NCI-H2107 (cell line): ENCODE results near the gene MRPS30.
"Not testable (repeated sequence)": the region's sequence is repeated elsewhere in the genome, so short reads cannot be mapped to it uniquely, and the experiment has no call there.

Source experiments
- DNase-seq: peaks from one replicate; lab custom pipeline; 2025; lab: John Stamatoyannopoulos, UW

MRPS30 gene

DNA sequence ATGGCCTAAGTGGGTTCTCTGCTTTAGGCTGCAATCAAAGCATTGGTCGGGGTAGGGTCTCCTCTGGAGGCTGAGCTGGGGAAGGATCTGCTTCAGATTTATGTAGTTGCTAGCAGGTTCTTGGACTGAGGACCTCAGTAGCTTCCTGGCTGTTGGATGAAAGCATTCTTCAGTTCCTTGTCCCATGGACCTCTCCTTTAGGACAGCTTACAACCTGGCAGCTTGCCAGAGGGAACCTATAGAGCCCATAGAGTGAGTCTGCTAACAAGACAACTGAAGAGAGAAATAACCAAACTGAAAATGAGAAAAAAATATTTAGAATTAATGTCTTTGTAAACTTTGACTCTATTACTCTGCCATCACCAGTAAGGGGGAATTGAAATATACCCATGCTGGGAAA, 12.4 kb downstream of the MRPS30 start:
- no peak for DNase-seq

DNA sequence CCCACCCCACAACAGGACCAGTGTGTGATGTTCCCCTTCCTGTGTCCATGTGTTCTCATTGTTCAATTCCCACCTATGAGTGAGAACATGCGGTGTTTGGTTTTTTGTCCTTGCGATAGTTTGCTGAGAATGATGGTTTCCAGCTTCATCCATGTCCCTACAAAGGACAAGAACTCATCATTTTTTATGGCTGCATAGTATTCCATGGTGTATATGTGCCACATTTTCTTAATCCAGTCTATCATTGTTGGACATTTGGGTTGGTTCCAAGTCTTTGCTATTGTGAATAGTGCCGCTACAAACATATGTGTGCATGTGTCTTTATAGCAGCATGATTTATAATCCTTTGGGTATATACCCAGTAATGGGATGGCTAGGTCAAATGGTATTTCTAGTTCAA, 15.9 kb downstream of the MRPS30 start:
- not testable (repeated sequence) for DNase-seq

DNA sequence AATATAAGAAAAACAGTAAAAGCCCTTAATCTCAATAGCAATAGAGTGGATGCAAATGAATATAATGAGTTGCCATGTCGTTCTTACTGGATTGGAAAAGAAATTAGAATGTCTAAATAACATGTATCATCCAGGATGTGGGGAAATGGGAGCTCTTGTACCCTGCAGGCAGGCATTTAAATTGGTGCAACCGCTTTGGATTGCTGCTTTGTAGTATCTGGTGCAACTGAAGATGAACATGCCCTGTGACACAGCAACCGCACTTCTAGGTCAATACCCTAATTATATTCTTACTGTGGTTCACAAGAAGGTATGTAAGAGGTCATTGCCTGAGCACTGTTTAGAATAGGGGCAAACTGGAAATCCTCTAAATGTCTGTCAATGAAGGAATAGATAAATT, 18.9 kb downstream of the MRPS30 start:
- DNase-seq, result no peak

DNA sequence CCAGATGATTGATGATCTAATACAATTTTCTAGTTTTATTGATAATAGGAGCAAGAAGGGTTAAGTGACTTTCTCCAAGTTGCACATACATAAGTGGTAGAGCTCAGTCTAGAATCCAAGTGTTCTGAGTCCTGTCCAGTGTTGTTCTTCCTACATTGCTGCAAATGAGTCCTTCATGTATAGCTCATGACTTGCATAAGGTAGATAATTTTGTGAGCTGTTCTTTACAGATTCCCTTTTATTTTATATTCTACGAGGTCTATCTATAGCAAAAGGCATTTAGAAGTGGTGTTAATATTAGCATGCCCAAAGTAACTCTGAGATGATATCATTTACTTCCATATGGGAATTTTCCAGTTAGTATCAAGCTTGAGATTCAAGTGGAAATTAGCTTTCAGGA, 20.0 kb downstream of the MRPS30 start:
- DNase-seq, result no peak

DNA sequence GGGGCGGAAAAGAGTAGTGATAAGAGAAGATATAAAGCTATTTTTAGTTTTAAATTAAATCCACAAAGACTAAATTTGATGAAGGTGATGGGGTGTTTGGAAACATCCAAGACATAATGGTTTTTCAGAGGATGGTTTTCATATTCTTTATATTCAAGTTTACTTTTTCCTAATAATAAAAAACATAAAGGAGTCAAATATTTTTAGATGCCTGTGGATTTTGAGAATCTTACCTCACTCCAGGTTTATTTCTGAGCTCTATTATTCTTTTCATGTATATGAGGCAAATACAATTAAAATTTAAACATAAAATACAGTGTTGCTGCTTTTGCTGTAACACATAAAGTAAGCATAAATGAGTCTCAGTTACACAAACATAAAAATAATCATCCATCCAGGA, 22.2 kb downstream of the MRPS30 start:
- no peak for DNase-seq

DNA sequence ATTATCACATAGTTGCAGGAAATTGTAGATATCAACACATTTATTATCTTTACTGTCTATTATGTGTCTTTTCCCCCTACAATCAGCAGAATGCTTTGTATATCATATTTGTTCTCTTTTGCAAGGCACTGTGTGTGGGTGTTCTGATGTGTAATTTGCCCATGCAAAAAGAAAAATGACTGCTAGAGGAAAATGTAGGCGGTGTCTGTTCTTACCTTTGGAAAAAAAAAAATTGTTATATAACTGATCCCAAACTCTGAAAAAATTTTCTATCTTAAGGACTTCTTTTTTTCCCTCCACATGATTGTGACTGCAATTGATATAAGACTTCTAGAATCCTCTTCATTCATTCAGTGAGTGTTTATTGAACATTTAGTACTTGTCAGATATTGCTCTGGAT, 24.5 kb downstream of the MRPS30 start:
- DNase-seq, result no peak

DNA sequence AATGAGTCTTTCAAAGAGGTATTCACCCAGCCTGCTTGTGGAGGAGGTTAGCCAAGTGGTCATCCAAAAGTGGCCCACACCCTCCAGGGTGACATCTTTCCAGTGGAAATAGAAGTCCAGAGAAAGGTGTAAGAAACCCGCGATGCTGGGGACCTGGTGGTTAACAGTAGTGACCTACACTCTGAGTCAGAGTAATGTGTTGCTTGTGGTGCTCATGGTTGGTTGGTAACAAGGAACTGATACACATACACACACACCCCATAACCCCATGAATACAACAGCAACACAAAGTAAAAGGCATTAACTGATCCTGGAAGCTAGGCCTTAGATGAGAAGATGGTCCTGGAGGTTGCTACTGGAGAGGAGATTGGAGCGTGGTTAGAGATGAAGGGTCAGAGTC, 26.9 kb downstream of the MRPS30 start:
- DNase-seq, result no peak

DNA sequence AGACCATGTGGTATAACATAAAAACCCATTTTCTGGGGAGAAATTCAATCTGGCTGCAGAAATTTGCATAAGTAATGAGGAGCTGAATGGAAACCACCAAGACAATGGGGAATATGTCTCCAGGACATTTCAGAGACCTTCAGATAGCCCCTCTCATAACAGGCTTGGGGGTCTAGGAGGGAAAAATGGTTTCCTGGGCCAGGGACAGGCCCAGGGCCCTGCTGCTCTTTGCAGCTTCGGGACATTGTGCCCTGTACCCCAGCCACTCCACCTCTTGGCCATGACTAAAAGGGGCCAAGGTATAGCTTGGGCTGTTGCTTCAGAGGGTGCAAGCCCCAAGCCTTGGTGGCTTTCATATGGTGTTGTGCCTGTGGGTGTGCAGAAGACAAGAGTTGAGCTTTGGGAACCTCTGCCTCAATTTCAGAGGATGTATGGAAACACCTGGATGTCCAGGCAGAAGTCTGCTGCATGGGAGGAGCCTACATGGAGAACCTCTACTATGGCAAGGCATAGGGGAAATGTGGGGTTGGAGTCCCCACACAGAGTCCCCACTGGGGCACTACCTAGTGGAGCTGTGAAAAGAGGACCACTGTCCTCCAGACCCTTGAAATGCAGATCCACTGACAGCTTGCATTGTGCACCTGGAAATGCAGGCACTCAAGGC, 30.4 kb downstream of the MRPS30 start:
- DNase-seq, result no peak

DNA sequence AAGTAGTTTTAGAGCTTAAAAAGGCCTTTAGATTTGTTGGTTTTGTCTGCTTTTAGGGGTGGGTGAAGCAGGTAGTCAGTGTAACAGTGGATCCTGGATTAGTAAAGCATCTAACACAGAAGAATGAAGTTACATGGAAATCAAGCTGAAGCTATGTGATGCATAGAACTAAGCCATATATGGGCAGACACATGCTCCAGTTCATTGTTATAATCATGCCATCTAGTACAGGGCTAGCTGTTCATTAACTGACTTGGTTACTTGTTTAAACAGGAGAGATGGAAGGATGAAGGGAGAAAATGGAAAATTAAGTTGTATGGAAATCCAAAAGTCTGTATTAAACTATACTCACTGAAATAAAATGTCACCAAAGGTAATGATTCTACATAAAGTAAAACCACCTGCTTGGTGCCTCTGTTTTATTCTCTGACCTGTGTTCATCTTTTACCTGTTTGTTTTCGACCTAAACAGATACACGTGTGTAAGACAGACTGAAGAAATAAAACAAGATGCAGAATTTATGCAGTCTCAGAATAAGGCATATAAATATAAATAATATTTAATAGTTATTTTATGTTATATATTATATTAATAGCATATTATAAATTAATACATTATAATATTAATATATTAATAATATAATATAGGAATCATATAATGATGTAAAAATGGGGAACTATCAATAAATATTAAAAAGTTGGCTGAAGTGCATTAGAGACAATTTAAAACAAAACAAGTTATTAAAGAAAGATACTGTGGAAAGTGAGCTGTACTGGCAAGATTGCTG, 33.9 kb downstream of the MRPS30 start:
- no peak for DNase-seq

DNA sequence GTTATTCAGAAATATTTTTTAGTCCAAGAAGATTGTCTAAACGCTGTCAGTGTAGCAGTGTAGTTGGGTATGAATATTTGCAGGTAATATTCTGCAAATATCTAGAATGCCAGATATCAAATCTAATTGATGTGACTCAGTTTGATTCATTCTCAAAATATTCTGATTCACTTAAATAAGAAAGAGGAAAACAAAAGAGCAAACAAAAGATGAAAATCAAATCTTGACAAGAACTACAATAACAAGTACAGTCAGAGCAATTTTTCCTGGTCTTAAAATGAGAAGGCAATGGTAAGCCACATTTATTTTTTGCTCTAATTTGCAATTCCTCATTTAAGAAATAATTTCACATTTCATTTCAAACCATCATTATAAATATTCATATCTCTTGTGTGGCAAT, 36.0 kb downstream of the MRPS30 start:
- DNase-seq, result no peak

DNA sequence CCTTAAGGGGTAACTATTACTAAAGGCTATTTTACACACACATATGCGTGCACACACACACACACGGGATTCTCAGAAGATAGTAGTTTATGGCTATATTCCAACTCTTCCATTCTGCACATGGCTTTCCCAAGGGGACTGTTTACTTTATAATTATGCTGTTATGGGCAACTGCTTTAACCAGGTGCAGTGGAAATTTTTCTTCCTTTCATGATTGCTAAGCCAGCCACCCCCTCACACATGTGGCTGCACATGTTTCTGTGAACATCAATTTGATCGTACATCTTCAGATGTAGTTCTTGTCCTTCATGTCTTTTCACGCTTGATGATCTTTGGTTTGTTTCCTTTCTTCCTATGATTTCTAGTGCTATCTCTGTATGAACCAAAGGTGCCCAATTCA, 37.0 kb downstream of the MRPS30 start:
- DNase-seq, result peak; percentile 26

DNA sequence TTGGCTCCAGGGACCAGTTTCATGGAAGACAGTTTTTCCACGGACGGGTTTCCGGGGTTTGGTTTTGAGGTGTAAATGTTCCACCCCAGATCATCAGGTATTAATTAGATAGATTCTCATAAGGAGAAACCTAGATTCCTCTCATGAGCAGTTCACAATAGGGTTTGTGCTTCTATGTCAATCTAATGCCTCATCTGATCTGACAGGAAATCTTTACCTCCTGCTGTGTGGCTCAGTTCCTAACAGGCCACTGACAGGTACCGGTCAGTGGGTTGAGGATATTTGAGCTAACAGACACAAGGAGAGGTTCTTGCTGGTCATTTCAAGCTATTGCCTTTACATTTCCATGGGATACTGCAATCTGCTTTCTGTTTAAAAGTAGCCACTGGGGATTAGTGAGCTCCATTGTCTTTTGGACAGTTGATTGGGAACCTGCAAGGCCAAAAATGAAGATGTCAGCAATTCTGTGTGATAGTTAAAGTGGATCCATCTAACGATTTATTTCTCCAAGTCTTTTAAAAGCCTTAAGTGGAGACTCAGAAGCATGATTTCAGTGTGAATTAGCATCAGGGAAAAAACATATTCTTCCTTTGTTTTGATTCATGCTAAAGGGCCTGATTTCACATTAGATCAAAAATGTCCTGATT, 38.6 kb downstream of the MRPS30 start:
- no peak for DNase-seq

DNA sequence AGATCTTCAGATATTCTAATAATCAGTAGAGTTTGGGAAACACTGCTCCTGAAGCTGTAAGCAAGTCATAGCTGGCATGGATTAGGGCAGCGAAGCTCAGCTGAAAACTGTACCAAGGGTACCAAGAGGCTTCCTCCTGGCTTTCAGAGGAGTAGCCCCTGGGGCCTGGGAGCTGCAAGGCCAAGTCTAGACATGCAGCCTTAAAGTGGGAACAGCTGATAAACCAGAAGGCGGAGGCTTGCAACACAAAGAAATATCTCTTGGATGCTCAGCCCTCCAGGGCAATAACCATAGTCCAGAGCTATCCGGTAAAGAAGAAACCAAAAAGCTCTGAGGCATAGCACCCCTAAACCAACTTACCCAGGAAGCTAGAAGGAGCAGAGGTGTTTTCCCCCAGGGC, 51.5 kb downstream of the MRPS30 start:
- no peak for DNase-seq

DNA sequence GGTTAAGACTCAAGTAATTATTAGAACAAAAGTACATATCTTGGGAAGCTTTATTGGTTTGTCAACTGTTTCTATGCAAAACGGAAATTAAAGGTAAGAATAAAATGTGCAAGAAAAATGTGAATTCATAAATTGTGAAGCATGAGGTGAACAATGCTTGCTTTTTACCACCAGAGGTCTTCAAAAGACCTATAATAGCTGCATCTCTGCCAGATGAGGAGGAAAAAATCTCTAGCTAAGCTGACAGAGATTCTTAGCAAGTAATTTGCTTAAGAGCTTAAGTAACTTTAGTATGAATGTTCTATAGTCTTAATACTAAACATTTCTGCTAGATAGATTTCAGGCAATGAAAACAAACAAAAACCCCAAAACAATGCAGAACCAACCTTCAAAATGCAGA, 54.1 kb downstream of the MRPS30 start:
- DNase-seq, result no peak
